Stimulated activated CD8-positive, alpha-beta memory T cell treated with anti-CD3 and anti-CD28 coated beads, Interleukin-2, amount 100 ng/mL, for 1 hour (primary cell): Measurements from ENCODE around the gene SIMC1.
A peak's percentile ranks its signal among the peaks of the same experiment; 100 is the strongest.

ENCODE experiments used
- DNase-seq, 2 donors: peaks; one replicate each; pipeline ENCODE4 v3.0.0-alpha.2; 2020; ENCODE audit warnings: low read depth in 2 of 2

Gene SIMC1

DNA sequence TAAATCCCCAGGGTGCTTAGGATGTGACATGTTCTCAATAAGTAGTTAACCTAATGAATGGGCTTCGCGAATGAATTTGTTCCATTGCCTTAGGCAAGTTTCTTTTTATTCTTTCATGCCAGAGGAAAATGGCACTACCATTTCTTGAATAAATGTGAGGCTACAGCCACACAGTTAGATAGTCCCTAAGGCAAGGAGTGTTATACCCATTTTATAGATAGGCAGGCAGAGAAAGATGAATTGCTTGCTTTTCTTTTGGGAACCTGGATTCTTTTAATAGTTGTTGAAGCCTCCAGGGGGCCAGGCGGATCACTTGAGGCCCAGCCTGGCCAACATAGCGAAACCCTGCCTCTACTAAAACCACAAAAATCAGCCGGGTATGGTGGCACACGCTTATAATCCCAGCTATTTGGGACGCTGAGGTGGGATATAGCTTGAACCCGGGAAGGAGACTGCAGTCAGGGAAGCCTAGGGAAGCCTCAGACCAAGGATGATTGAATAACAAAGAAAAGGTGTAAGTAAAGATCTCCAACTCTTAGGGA lies 149.2 kb downstream of the SIMC1 start:
- no peak for DNase-seq

DNA sequence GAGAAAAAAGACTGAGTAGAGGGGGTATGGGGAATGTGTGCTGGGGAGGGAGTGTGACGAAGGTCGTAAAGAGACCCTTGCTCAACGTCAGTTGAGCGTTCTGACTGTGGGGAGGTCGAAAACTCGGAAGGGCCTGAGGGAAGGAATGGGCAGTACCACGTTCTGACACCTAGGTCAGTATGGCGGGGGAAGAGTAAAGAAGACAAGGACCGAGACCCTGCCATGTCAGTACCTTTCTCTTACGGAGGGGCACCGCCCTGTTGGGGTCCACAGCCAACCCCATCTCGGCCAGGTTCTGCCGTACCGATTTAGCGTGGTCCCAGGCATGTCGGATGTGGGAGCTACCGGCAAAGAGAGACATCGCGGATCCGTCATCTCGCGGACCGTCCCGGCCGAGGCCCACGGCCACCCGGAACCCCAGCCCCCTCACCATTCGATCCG lies 149.8 kb downstream of the SIMC1 start:
- no peak for DNase-seq

DNA sequence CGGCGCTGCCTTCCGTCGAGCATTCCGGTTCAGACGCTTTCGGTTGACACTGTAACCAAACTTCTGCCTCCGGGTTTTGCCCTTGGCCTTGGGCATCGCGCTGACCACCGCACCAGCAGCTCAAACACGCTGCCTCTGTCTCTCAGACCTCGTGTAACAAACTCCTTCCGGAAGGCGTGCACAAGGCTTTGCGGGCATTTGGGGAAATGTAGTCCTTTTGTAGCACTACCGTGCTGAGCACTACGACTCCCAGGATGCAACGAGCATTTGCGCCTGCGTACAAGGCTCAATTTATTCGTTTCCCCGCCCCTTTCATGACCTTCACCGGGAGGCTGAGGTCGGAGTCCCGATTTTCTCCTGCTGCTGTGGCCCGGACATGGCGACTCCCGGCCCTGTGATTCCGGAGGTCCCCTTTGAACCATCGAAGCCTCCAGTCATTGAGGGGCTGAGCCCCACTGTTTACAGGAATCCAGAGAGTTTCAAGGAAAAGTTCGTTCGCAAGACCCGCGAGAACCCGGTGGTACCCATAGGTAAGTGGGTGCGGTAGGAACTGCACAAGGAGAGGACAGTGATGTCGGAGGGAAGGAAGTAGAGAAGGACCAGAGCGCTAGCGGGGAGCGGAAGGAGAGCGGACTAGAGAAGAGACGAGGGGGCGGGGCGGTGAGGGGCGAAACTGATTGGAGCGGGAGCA lies 150.4 kb downstream of the SIMC1 start, which contains the start of the genes HIGD2A and NOP16:
Gene HIGD2A (plus strand): TSS at position 308 of the 691 bp plus-strand sequence. CDS start 69 bp downstream, at position 377.
Gene NOP16 (minus strand): TSS at position 155 of the 691 bp plus-strand sequence. CDS start 59 bp downstream, at position 96.
- peak; percentile 95 to 99 for DNase-seq

DNA sequence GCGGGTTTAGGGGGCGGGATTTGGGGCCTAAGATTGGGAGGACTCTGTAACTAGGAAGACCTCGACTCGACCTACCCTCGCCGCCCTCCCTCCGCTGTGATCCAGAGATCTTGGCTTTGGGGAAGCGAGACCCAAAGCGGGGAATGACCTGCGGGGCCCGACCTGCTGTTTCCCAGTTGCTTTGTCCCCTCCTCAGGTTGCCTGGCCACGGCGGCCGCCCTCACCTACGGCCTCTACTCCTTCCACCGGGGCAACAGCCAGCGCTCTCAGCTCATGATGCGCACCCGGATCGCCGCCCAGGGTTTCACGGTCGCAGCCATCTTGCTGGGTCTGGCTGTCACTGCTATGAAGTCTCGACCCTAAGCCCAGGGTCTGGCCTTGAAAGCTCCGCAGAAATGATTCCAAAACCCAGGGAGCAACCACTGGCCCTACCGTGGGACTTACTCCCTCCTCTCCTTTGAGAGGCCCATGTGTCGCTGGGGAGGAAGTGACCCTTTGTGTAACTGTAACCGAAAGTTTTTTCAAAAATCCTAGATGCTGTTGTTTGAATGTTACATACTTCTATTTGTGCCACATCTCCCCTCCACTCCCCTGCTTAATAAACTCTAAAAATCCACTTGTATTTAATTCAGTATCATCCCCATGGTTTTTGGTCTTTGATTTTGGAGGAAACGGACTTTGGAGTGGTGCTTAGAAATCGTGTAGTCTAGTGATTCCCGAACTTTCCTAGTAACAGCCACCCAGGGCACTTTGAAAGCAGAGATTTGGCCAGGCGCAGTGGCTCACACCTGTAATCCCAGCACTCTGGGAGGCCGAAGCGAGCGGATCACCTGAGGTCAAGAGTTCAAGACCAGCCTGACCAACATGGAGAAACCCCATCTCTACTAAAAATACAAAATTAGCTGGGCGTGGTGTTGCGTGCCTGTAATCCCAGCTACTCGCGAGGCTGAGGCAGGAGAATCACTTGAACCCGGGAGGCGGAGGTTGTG lies 151.2 kb downstream of the SIMC1 start:
- DNase-seq, result no peak

DNA sequence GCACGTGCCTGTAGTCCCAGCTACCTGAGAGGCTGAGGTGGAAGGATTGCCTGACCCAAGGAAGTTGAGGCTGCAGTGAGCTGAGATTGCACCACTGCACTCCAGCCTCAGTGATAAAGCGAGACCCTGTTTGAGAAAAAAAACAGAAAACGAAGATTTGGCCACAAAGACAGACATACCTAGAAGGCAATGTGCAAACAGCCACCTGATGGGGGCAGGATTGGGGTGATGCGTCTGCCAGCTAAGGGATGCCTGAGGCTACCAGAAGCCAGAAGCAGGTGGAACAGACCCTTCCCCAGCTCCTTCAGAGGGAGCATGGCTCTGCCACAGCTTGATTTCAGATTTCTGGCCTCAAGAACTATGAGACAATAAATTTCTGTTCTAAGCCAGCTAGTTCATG lies 153.3 kb downstream of the SIMC1 start:
- no peak for DNase-seq

DNA sequence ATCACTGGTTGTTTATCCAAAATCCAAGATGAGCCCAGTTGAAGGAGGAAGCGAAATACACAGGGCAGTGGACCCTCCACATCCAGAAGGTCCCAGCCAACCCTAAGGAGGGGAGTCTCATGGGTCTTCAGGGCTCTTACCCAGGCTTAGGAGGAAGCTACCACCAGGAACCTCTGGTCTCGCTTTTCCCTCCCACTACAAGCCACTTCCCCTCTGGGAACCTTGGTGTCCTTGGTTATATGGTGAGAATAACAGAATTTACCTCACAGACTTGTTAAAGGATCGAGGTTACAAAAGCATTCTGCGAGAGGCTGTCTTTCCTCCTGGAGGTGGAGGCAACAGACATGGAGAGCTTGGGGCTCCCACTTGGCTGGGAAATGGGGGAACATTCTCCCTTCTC lies 153.8 kb downstream of the SIMC1 start:
- DNase-seq, result no peak

DNA sequence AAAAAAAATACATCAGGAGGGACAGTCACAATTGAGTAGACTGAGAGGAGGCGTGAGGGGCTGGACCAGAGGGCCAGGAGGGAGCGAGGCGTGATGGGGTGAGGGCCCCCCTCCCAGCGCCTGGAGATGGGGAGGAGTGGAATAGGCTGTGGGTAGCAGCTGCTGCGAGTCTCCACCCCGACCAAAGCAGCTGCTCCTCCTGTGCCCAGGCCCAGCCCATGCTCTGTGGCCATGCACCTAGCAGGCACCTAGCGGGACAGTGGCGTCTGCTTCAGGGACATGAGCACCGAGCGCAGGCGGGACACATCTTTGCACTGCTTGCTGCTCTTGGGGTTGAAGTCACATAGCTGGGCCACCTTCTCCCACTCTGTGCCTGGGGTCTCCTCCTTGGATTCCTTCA lies 154.3 kb downstream of the SIMC1 start:
- DNase-seq, result no peak

DNA sequence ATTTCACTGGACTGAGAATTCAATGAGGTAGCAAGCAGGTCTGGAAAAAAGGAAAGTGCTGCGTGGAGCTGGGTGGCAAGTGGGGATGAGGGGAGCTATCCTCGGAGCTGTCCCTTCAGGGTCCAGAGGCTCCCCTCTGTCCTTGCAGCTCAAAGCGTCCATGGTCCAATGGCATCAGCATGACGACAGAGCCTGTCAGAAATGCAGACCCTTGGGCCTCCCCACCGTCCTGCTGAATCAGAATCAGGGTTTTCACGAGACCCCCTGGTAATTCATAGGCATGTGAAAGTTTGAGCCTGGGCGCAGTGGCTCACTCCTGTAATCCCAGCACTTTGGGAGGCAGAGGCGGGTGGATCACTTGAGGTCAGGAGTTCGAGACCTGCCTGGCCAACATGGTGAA lies 155.9 kb downstream of the SIMC1 start:
- DNase-seq, result no peak

DNA sequence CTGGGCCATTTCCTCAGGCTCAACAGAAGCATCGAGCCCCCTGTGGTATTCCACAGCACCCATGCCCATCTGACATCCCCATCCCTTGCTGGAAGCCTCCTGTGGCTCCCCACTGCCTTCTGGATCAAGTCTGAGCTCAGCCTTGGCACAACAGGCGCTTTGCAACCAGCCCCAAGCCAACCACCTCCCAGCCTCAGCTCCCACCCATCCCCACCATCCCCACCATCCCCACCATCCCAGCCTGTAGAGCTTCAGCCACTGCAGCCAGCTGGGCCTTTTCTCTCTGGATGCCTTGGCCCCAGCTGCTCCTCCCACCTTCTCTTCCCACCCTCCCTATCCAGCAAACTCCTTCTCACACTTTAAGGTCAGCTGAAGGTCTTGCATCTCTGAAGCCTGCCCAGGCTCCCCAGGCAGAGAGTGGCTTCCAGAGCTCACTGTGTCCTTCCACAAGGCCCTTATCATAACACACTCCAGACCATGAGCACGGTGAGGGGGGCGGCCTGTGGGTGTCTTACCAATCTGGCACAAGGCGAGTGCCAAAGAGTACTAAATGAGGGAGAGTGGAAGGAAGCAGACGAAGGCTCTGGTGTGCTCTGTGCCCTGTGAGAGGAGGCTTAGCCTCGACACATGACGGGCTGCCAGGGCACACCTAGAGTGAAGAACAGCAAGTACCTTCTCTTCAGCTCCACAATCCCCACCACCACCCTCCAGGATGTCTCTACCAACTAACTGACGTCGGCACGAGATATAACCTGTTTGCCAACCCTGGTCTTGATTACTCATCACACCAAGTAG lies 156.9 kb downstream of the SIMC1 start:
- DNase-seq, result no peak
